K562 (cell line): ENCODE results near the gene ACTR3C. TPM values are rescaled to one million over a fixed set of nuclear protein-coding genes. Genes with fewer than 3 reads are reported as not detected.
"Not testable (repeated sequence)": the region's sequence is repeated elsewhere in the genome, so short reads cannot be mapped to it uniquely, and the experiment has no call there.

Experiments
- ATAC-seq: fragments of 200-7000 bp; cut with Tn5 transposase; 3 replicates; pipeline ENCODE4 v1.9.1; 2020; ENCODE audit warnings: moderate library complexity
- BruUV-seq: library from RNA; stranded (reverse); fragments of 400-500 nt; replicated peaks from 2 replicates; lab custom pipeline; 2021; lab: Mats Ljungman, UMichigan
- CTCF ChIA-PET: fragments of 300-600 bp; formaldehyde crosslinking; extraction: SDS; loops from one replicate; lab custom pipeline; 2021; ENCODE audit warnings: low intra/inter-chr PET ratio; lab: Yijun Ruan, JAX
- POLR2A ChIA-PET: fragments of 300-600, 350-650 bp; sonication (Branson Sonifier 250); formaldehyde crosslinking; extraction: SDS; loops from one replicate; lab custom pipeline; 2021; ENCODE audit warnings: antibody characterized with exemption, inconsistent platforms; lab: Yijun Ruan, JAX
- DNase-seq, 4 experiments: peaks; one replicate each; pipeline versions ENCODE4 v3.0.0 to v3.0.0-alpha.2; 2011 to 2018; ENCODE audit warnings: low spot score in 3 of 4, mixed read lengths in 3 of 4; ENCODE audit errors: extremely low read depth in 1 of 4
- FAIRE-seq: peaks from 2 replicates; lab custom pipeline; 2011; peaks lifted over from hg19 to GRCh38; lab: Jason Lieb, UNC
- H2AFZ ChIP-seq: 2 replicates; pipeline ENCODE4 v1.6.0; 2011; ENCODE audit warnings: low read depth, low read length, control low read depth, inconsistent platforms
- H3K27ac ChIP-seq: fragments of 200-600 bp; 3 replicates; pipeline ENCODE4 v1.8.0; 2011; ENCODE audit warnings: low read depth, mild to moderate bottlenecking, control low read depth, inconsistent platforms, low read length, moderate library complexity, mixed read lengths; ENCODE audit errors: extremely low read depth
- H3K27me3 ChIP-seq, 2 experiments: fragments of 300-600 bp in 1 of 2; 2 replicates in 1 of 2; 3 replicates in 1 of 2; pipeline versions ENCODE4 v1.6.0 to v1.8.0; 2011; ENCODE audit warnings: inconsistent platforms in 2 of 2, low read length in 2 of 2, mild to moderate bottlenecking in 1 of 2, mixed read lengths in 1 of 2, moderate library complexity in 1 of 2; ENCODE audit not compliant: control insufficient read depth in 2 of 2, insufficient read depth in 2 of 2
- H3K36me3 ChIP-seq: fragments of 300-600 bp; 3 replicates; pipeline ENCODE4 v1.8.0; 2011; ENCODE audit warnings: mild to moderate bottlenecking, low read length, inconsistent platforms; ENCODE audit not compliant: control insufficient read depth, insufficient read depth
- H3K4me1 ChIP-seq, 2 experiments: fragments of 200-600 bp in 1 of 2; replicated peaks in 1 of 2; 2 replicates in 1 of 2; 3 replicates in 1 of 2; pipeline versions ENCODE4 v1.5.1 to v1.8.0; 2011; ENCODE audit warnings: inconsistent platforms in 2 of 2, low read length in 2 of 2, mild to moderate bottlenecking in 1 of 2, mixed read lengths in 1 of 2, moderate library complexity in 1 of 2; ENCODE audit not compliant: control insufficient read depth in 2 of 2, insufficient read depth in 2 of 2
- H3K4me2 ChIP-seq: 2 replicates; pipeline ENCODE4 v1.6.1; 2011; ENCODE audit warnings: low read length, control low read depth, inconsistent platforms, mixed read lengths; ENCODE audit not compliant: insufficient read depth
- H3K4me3 ChIP-seq: fragments of 200-600 bp; sonication (generic), shearing (Covaris generic); 2 replicates; pipeline ENCODE4 v1.5.1; 2016; ENCODE audit warnings: control low read depth, inconsistent platforms
- H3K79me2 ChIP-seq: fragments of 200-600 bp; 3 replicates; pipeline ENCODE4 v1.8.0; 2011; ENCODE audit warnings: low read length, inconsistent platforms; ENCODE audit not compliant: control insufficient read depth, insufficient read depth
- H3K9ac ChIP-seq, 2 experiments: 2 replicates each; pipeline versions ENCODE4 v1.6.0 to v1.6.1; 2011; ENCODE audit warnings: low read depth in 2 of 2, low read length in 2 of 2, control low read depth in 1 of 2, inconsistent platforms in 1 of 2, mild to moderate bottlenecking in 1 of 2, mixed read lengths in 1 of 2; ENCODE audit not compliant: insufficient read depth in 1 of 2
- H3K9me1 ChIP-seq: one replicate; pipeline ENCODE4 v1.6.0; 2011; ENCODE audit warnings: inconsistent platforms, mild to moderate bottlenecking, low read length, moderate library complexity; ENCODE audit not compliant: control insufficient read depth, insufficient read depth
- H3K9me3 ChIP-seq: replicated peaks from 2 replicates; pipeline ENCODE4 v1.5.1; 2011; ENCODE audit warnings: low read depth, low read length, inconsistent platforms; ENCODE audit not compliant: control insufficient read depth, insufficient read depth
- H4K20me1 ChIP-seq: replicated peaks from 2 replicates; pipeline ENCODE4 v1.6.1; 2011; ENCODE audit warnings: low read length, inconsistent platforms, mixed read lengths; ENCODE audit not compliant: control insufficient read depth, insufficient read depth
- ARHGAP35 ChIP-seq: fragments of 450-650 bp; IDR thresholded peaks from 2 replicates; pipeline ENCODE4 v1.6.1; 2018; ENCODE audit not compliant: partially characterized antibody
- ATF1 ChIP-seq, 2 experiments: fragments of 450-650 bp in 1 of 2; IDR thresholded peaks; 2 replicates each; pipeline ENCODE4 v1.6.1; 2016; ENCODE audit warnings: missing compliant biosample characterization in 1 of 2, missing genetic modification characterization in 1 of 2
- CEBPB ChIP-seq: fragments of 450-650 bp; IDR thresholded peaks from 2 replicates; pipeline ENCODE4 v1.6.1; 2016; ENCODE audit warnings: missing genetic modification characterization, missing compliant biosample characterization
- CEBPG ChIP-seq, 3 experiments: fragments of 200-800 bp in 1 of 3; sonication (Bioruptor generic) in 1 of 3; sonication (generic) in 1 of 3; formaldehyde crosslinking in 1 of 3; IDR thresholded peaks in 2 of 3; conservative IDR thresholded peaks in 1 of 3; 2 replicates each; pipeline versions ENCODE4 v1.6.1 to v1.8.0; 2016 to 2022; ENCODE audit warnings: missing compliant biosample characterization in 2 of 3, missing genetic modification characterization in 2 of 3, mild to moderate bottlenecking in 1 of 3, missing genetic modification reagents in 1 of 3
- ELF4 ChIP-seq: fragments of 450-650 bp; formaldehyde crosslinking; IDR thresholded peaks from 2 replicates; pipeline ENCODE4 v1.4.0; 2022; ENCODE audit warnings: missing genetic modification characterization
- HDAC1 ChIP-seq, 2 experiments: fragments of 450-650 bp; IDR thresholded peaks; 2 replicates each; pipeline ENCODE4 v1.6.1; 2016 to 2017; ENCODE audit warnings: inconsistent platforms in 1 of 2, mild to moderate bottlenecking in 1 of 2, moderate library complexity in 1 of 2
- MAZ ChIP-seq, 2 experiments: fragments of 450-650 bp in 1 of 2; sonication (generic) in 1 of 2; formaldehyde crosslinking; IDR thresholded peaks in 1 of 2; conservative IDR thresholded peaks in 1 of 2; 2 replicates each; pipeline versions ENCODE4 v1.4.0 to v1.5.0; 2020; ENCODE audit warnings: mild to moderate bottlenecking in 1 of 2, missing genetic modification reagents in 1 of 2
- POLR2B ChIP-seq: fragments of 450-650 bp; IDR thresholded peaks from 2 replicates; pipeline ENCODE4 v1.6.1; 2018; ENCODE audit warnings: low read depth; ENCODE audit not compliant: partially characterized antibody
- SMAD4 ChIP-seq: fragments of 250-450 bp; sonication (Bioruptor Pico); conservative IDR thresholded peaks from 2 replicates; pipeline ENCODE4 v1.8.0; 2021; ENCODE audit warnings: inconsistent platforms, mild to moderate bottlenecking, moderate library complexity
- SUPT5H ChIP-seq: fragments of 450-650 bp; IDR thresholded peaks from 2 replicates; pipeline ENCODE4 v1.6.1; 2016
- WGBS: fragments of 100-300 bp; shearing (Covaris generic); methylation state at CpG from one replicate; pipeline ENCODE4 v1.1.6; 2016; ENCODE audit warnings: low coverage, mixed read lengths; ENCODE audit not compliant: insufficient coverage; ENCODE audit errors: missing lambda C conversion rate; 5-methylcytosine and 5-hydroxymethylcytosine counted together
- in situ Hi-C: fragments of 300-500 bp; cut with MboI; formaldehyde crosslinking; loops from 4 replicates; pipeline ENCODE4 v1.15.0; 2018; ENCODE audit warnings: inconsistent platforms, mixed read lengths
- intact Hi-C: fragments of 100-400 bp; cut with micrococcal nuclease; formaldehyde crosslinking; loops from 2 replicates; pipeline ENCODE4 v1.14.2; 2022
- polyA plus RNA-seq, 8 experiments: library from polyadenylated mRNA; depleted of rRNA in 4 of 8; stranded (reverse) in 5 of 8; unstranded in 3 of 8; fragments of >200 nt; fragmentation: Nextera tagmentation in 2 of 8; fragmentation: Illumina TruSeq in 1 of 8; extraction: Ambion mirVana in 2 of 8; extraction: Trizol in 1 of 8; gene quantifications; 2 replicates each; pipeline versions ENCODE4 v1.2.1 to v1.2.3, GENCODE V29; 2011 to 2014; ENCODE audit warnings: inconsistent platforms in 1 of 8, missing spikeins in 1 of 8
- total RNA-seq, 7 experiments: library from RNA; depleted of rRNA in 6 of 7; stranded (reverse); fragments of >200 nt in 6 of 7; fragmentation: Illumina TruSeq in 2 of 7; extraction: Trizol in 2 of 7; gene quantifications; 2 replicates each; pipeline versions ENCODE4 v1.2.1 to v1.2.3, GENCODE V29; 2011 to 2021; ENCODE audit warnings: low replicate concordance in 1 of 7

Gene ACTR3C
- total and polyA plus RNA-seq, 9 of the 15 experiments (the other 6 are each of a cell fraction or from before 2014, with no cell fraction given) = 9.0 to 35.4 (median 13.3) TPM

GRCh38 chr7:150305259-150305902, 18.0 kb downstream of the ACTR3C start (continued):
- TF ChIP-seq ELF4 (CRISPR knock-in tag) (peak; percentile 75; the same call in 1 of the 2 replicates), SUPT5H (0 out of 2 replicates have a peak, but pooled peaks have one; percentile 25), HDAC1 (IDR thresholded peaks at IDR 0.05) (peak in 1 of 2 experiments; percentile 57; a peak in 1 of 4 replicates), POLR2B (peak; percentile 20), MAZ (CRISPR knock-in tag; conservative IDR thresholded peaks at IDR 0.05 in 1 of 2, IDR thresholded peaks at IDR 0.05 in 1 of 2) (0 out of 4 replicates have a peak, but pooled peaks of 1 of the 2 experiments have one; percentile 49), SMAD4 (CRISPR knock-in tag) (peak; percentile 81), ATF1 (tag; IDR thresholded peaks at IDR 0.05) (0 out of 2 replicates have a peak, but pooled peaks have one; percentile 49), ARHGAP35 (peak; percentile 4)
- TF ChIP-seq ATF1 (CRISPR knock-in tag; IDR thresholded peaks at IDR 0.05) = not testable (repeated sequence)

GRCh38 chr7:150304499-150305258, 18.7 kb downstream of the ACTR3C start:
- ATAC-seq = peak; percentile 46
- intact Hi-C loops = not testable (repeated sequence)
- POLR2A ChIA-PET = interaction anchor here (0.5 to 1.0 kb wide), 2 partner anchors 13 to 47 kb away, joined by 3 to 4 read pairs; no protein-coding TSS in a partner anchor

More at GRCh38 chr7:150304499-150305258, 18.7 kb downstream of the ACTR3C start:
- CTCF ChIA-PET; H3K9me1 ChIP-seq; FAIRE-seq; BruUV-seq; H3K27me3 ChIP-seq; H3K9me3 ChIP-seq; H3K36me3 ChIP-seq; in situ Hi-C loops; H4K20me1 ChIP-seq; H3K4me3 ChIP-seq; TF ChIP-seq CEBPG (CRISPR knock-in tag; IDR thresholded peaks at IDR 0.05): not testable (repeated sequence)
- H3K4me1 ChIP-seq = peaks cover 5 to 28% of the 10 kb centered on the region in 2 experiments; a peak in 4 of 5 replicates
- TF ChIP-seq CEBPB (tag) (peak; percentile 82), CEBPG (tag; conservative IDR thresholded peaks at IDR 0.05 in 1 of 2, IDR thresholded peaks at IDR 0.05 in 1 of 2) (peak in 1 of 2 experiments; percentile 58; a peak in 1 of 4 replicates)
- H3K79me2 ChIP-seq = peaks cover 11% of the 10 kb centered on the region; the same call in 2 of the 3 replicates
- peak in 1 of 4 experiments; percentile 1 for DNase-seq
- H3K4me2 ChIP-seq = peak overlapping the region; percentile 50; the same call in 1 of the 2 replicates
- peak overlapping the region; percentile 79 for H2AFZ ChIP-seq
- peak overlapping the region; percentile 72; the same call in 2 of the 3 replicates for H3K27ac ChIP-seq
- H3K9ac ChIP-seq = peak overlapping the region; percentile 36 to 80; a peak in 2 of 4 replicates
- WGBS = 35% methylated on average over 5 of the region's 8 CpGs
